Measurements from ENCODE around the gene HS6ST2. TPM values are rescaled to one million over a fixed set of nuclear protein-coding genes. Genes with fewer than 3 reads are reported as not detected.

Gene HS6ST2
- total RNA-seq, 1 donor from 2014 or later: 43.2 TPM

GRCh38 chrX:132748268-132748667 is 210.2 kb downstream of the HS6ST2 start:
- H3K9me3 Mint-ChIP-seq: peaks cover 7% of the 10 kb centered on the region
- Histone ChIP-seq H3K36me3 (no peaks in the 10 kb centered on the region), H3F3A (ENCODE audit: low read depth) (no peaks in the 10 kb centered on the region), H3K4me3 (no peak overlapping the region), H2AFZ (replicated peaks) (no peak overlapping the region), H3K9me3 (ENCODE audit: low read depth) (no peaks in the 10 kb centered on the region), H3K79me2 (ENCODE audit: low read depth) (no peaks in the 10 kb centered on the region), H3K27me3 (no peaks in the 10 kb centered on the region), H3K4me2 (no peak overlapping the region), H3K27ac (no peak overlapping the region), H3K4me1 (no peaks in the 10 kb centered on the region), H3K9ac (no peak overlapping the region), H4K20me1 (ENCODE audit: low read depth) (no peaks in the 10 kb centered on the region)
- TF ChIP-seq CTCF (IDR thresholded peaks at IDR 0.05): no peak
- no peak for TF ChIP-seq EZH2phosphoT487 (IDR thresholded peaks at IDR 0.05)
- no peak for TF ChIP-seq EZH2 (IDR thresholded peaks at IDR 0.05)
- no peak for DNase-seq (ENCODE audit: low spot score)
- no peak overlapping the region for H3K27ac Mint-ChIP-seq
- peaks cover 7% of the 10 kb centered on the region for H3K27me3 Mint-ChIP-seq (ENCODE audit: insufficient read depth, low read depth)
- H3K4me3 Mint-ChIP-seq: no peak overlapping the region
- peaks cover 32% of the 10 kb centered on the region for H3K4me1 Mint-ChIP-seq
- H3K36me3 Mint-ChIP-seq: no peaks in the 10 kb centered on the region

GRCh38 chrX:132745593-132745992 is 212.8 kb downstream of the HS6ST2 start:
- Mint-ChIP-seq H3K4me3 (no peak overlapping the region), H3K27me3 (ENCODE audit: insufficient read depth, low read depth) (peaks cover 7% of the 10 kb centered on the region), H3K9me3 (peaks cover 7% of the 10 kb centered on the region), H3K36me3 (no peaks in the 10 kb centered on the region), H3K27ac (no peak overlapping the region), H3K4me1 (peaks cover 42% of the 10 kb centered on the region)
- no peak overlapping the region for H3K4me2 ChIP-seq
- H3K9ac ChIP-seq: no peak overlapping the region
- peaks cover 6% of the 10 kb centered on the region for H3K4me1 ChIP-seq
- H3K4me3 ChIP-seq: no peak overlapping the region
- no peaks in the 10 kb centered on the region for H3K79me2 ChIP-seq (ENCODE audit: low read depth)
- no peak for TF ChIP-seq CTCF (IDR thresholded peaks at IDR 0.05)
- TF ChIP-seq EZH2 (IDR thresholded peaks at IDR 0.05): no peak
- TF ChIP-seq EZH2phosphoT487 (IDR thresholded peaks at IDR 0.05): no peak
- H3K36me3 ChIP-seq: no peaks in the 10 kb centered on the region
- no peaks in the 10 kb centered on the region for H3K9me3 ChIP-seq (ENCODE audit: low read depth)
- no peak overlapping the region for H2AFZ ChIP-seq (replicated peaks)
- H3K27ac ChIP-seq: no peak overlapping the region
- no peaks in the 10 kb centered on the region for H3K27me3 ChIP-seq
- H3F3A ChIP-seq (ENCODE audit: low read depth): no peaks in the 10 kb centered on the region
- DNase-seq (ENCODE audit: low spot score): no peak
- H4K20me1 ChIP-seq (ENCODE audit: low read depth): no peaks in the 10 kb centered on the region

- H3K27me3 Mint-ChIP-seq (ENCODE audit: insufficient read depth, low read depth): peaks cover 7% of the 10 kb centered on the region
- no peak for DNase-seq (ENCODE audit: low spot score)
- H3K4me1 Mint-ChIP-seq: peaks cover 45% of the 10 kb centered on the region
- Histone ChIP-seq H3K9me3 (ENCODE audit: low read depth) (no peaks in the 10 kb centered on the region), H3K4me1 (peaks cover 10% of the 10 kb centered on the region), H4K20me1 (ENCODE audit: low read depth) (no peaks in the 10 kb centered on the region), H3K79me2 (ENCODE audit: low read depth) (no peaks in the 10 kb centered on the region), H3K27me3 (no peaks in the 10 kb centered on the region), H3F3A (ENCODE audit: low read depth) (peaks cover 5% of the 10 kb centered on the region), H2AFZ (replicated peaks) (no peak overlapping the region), H3K4me2 (no peak overlapping the region), H3K4me3 (no peak overlapping the region), H3K36me3 (no peaks in the 10 kb centered on the region), H3K9ac (no peak overlapping the region), H3K27ac (no peak overlapping the region)
- no peak overlapping the region for H3K4me3 Mint-ChIP-seq
- no peaks in the 10 kb centered on the region for H3K36me3 Mint-ChIP-seq
- no peak for TF ChIP-seq EZH2phosphoT487 (IDR thresholded peaks at IDR 0.05)
- TF ChIP-seq CTCF (IDR thresholded peaks at IDR 0.05): no peak
- TF ChIP-seq EZH2 (IDR thresholded peaks at IDR 0.05): no peak
- no peak overlapping the region for H3K27ac Mint-ChIP-seq
- H3K9me3 Mint-ChIP-seq: peaks cover 6% of the 10 kb centered on the region
Observed at GRCh38 chrX:132744470-132744869, 214.0 kb downstream of the HS6ST2 start.

All from neural progenitor cell (in vitro differentiated cells).